Right atrium auricular region (tissue), 2 donors: Measurements from ENCODE around the gene TOPAZ1. TPM values are rescaled to one million over a fixed set of nuclear protein-coding genes. Genes with fewer than 3 reads are reported as not detected.
A peak's percentile ranks its signal among the peaks of the same experiment; 100 is the strongest.

ENCODE experiments used
- DNase-seq: peaks from one replicate; pipeline ENCODE4 v3.0.0-alpha.2; 2019; ENCODE audit warnings: low spot score
- H3K27ac ChIP-seq, 2 donors: fragments of 200-600 bp; sonication (generic); 1 replicate in 1 of 2; 2 replicates in 1 of 2; pipeline ENCODE4 v1.5.1; 2016 to 2019
- H3K27me3 ChIP-seq, 2 donors: fragments of 200-600 bp; sonication (generic); one replicate each; pipeline versions ENCODE4 v1.5.1 to v1.6.0; 2017 to 2019
- H3K36me3 ChIP-seq: fragments of 200-600 bp; sonication (generic); one replicate; pipeline ENCODE4 v1.5.1; 2016
- H3K4me1 ChIP-seq, 2 donors: fragments of 200-600 bp; sonication (generic); one replicate each; pipeline versions ENCODE4 v1.5.1 to v1.6.0; 2017 to 2019
- H3K4me3 ChIP-seq, 2 donors: fragments of 200-600 bp; sonication (generic); 1 replicate in 1 of 2; 2 replicates in 1 of 2; pipeline ENCODE4 v1.5.1; 2017 to 2019; ENCODE audit warnings: mild to moderate bottlenecking in 1 of 2, moderate library complexity in 1 of 2
- H3K9me3 ChIP-seq, 2 donors: fragments of 200-600 bp; sonication (generic); one replicate each; pipeline ENCODE4 v1.5.1; 2019
- total RNA-seq, 2 donors: library from RNA; depleted of rRNA; stranded (reverse); fragments of >200 nt; gene quantifications; one replicate each; pipeline ENCODE4 v1.1.0, GENCODE V29; 2016
- TF ChIP-seq, protein P1 (sequence below), 2 donors: fragments of 200-600 bp; sonication (generic); IDR thresholded peaks; one replicate each; pipeline ENCODE4 v1.5.1; 2019; ENCODE audit warnings: antibody characterized with exemption in 2 of 2

TOPAZ1 gene
- not detected for total RNA-seq

DNA sequence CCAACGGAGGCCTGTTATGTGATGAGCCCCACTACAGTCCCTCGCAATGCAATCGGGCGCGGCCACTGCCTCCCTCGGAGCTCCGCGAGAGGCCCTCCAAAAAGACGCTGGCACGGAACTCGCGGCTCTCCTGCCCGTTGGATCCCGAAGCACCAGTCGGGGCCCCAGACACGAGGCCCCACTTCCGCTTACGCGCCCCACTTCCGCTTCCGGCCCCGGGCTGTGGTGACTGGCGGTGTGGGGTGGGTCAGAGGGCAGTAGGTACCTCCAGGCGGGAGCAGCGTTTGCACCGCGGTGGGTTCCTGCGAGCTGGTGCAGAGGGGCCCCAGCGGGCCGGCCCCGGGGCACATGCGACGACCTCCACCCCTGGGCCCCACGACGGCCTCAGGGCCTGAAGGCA is at the start of gene TOPAZ1:
Gene TOPAZ1 (plus strand): TSS at position 181 of the 400 bp plus-strand sequence. CDS start 168 bp downstream, at position 349.
- no peaks in the 10 kb centered on the region for H3K4me1 ChIP-seq
- no peaks in the 10 kb centered on the region for H3K27me3 ChIP-seq
- H3K9me3 ChIP-seq, result no peaks in the 10 kb centered on the region
- H3K36me3 ChIP-seq, result no peaks in the 10 kb centered on the region
- TF ChIP-seq, protein P1, sequence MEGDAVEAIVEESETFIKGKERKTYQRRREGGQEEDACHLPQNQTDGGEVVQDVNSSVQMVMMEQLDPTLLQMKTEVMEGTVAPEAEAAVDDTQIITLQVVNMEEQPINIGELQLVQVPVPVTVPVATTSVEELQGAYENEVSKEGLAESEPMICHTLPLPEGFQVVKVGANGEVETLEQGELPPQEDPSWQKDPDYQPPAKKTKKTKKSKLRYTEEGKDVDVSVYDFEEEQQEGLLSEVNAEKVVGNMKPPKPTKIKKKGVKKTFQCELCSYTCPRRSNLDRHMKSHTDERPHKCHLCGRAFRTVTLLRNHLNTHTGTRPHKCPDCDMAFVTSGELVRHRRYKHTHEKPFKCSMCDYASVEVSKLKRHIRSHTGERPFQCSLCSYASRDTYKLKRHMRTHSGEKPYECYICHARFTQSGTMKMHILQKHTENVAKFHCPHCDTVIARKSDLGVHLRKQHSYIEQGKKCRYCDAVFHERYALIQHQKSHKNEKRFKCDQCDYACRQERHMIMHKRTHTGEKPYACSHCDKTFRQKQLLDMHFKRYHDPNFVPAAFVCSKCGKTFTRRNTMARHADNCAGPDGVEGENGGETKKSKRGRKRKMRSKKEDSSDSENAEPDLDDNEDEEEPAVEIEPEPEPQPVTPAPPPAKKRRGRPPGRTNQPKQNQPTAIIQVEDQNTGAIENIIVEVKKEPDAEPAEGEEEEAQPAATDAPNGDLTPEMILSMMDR (IDR thresholded peaks at IDR 0.05), result no peak
- H3K4me3 ChIP-seq, result no peak within 1 kb of the TSS
- DNase-seq, result no peak
- H3K27ac ChIP-seq, result no peak within 1 kb of the TSS

DNA sequence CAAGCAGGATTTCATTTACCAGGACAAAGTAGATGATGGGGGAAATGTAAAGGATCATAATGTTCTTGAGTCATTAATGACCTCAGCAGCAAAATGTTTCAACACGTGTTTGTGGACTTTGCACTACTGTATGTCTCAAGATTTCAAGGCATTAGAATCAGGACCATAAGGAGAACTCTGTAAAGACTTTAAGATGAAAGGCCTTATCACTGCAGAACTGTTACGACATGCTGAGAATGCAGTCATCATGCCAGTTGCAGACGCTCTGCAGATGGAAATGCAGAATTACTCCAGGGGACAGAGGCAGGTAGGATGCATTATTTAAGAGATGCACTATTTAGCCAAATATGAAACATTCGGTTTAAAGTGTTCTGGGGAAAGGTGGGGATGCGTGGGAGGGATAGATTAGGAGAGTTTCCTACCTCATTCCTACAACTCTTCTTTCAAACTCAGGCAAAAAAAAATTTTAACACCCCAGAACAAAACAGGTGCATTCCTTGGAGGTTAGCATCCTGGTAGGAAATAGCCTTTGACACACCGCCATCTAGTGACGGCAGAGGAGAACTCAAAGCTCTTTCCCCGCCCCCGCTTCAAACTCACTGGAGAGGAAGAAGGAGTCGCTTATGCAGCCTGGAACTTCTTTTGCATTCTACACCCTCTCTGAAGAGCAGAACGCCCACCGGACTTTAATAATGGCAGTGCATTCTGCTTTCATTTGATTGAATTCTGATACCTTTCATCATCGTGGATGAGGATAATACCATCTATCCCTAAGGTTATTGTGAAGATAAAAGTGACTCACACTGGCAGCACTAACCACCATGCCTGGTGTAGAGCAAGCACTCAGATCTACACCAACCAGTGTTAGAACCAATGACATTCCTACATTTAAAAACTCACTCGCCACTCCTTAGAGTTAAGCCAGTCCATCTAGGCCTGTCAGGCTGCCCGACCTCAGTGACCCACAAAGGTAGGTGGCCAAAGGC is 43.1 kb upstream of the TOPAZ1 start:
- Histone ChIP-seq H3K4me3 (no peak overlapping the region), H3K36me3 (no peaks in the 10 kb centered on the region), H3K4me1 (no peaks in the 10 kb centered on the region), H3K27ac (no peak overlapping the region), H3K9me3 (no peaks in the 10 kb centered on the region), H3K27me3 (no peaks in the 10 kb centered on the region)
- peak; percentile 70 for DNase-seq
- TF ChIP-seq, protein P1 (IDR thresholded peaks at IDR 0.05), result peak; percentile 62 to 85

DNA sequence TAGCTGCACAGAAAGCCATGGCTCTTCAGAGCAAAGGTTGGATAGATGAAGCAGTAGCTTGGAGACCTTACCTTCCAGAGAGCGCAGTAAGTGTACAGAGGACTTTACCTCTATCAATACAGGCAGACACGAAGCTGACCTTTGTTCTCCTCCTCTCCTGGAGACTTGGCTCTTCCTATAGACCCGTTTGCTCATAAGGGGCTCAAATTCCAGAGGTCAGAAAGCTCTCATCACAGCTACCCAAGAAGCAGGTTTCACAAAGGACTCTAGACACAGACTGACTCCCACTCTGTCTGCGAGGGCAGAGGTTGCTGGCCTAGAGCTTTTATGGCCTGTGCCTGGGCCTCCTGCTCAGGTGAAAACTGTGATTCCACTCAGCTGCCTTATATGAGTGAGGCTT is 35.4 kb upstream of the TOPAZ1 start:
- H3K36me3 ChIP-seq, result no peaks in the 10 kb centered on the region
- no peak for DNase-seq
- TF ChIP-seq, protein P1 (IDR thresholded peaks at IDR 0.05), result no peak
- no peak overlapping the region for H3K4me3 ChIP-seq
- no peaks in the 10 kb centered on the region for H3K4me1 ChIP-seq
- no peaks in the 10 kb centered on the region for H3K27me3 ChIP-seq
- H3K27ac ChIP-seq, result no peak overlapping the region
- H3K9me3 ChIP-seq, result no peaks in the 10 kb centered on the region

DNA sequence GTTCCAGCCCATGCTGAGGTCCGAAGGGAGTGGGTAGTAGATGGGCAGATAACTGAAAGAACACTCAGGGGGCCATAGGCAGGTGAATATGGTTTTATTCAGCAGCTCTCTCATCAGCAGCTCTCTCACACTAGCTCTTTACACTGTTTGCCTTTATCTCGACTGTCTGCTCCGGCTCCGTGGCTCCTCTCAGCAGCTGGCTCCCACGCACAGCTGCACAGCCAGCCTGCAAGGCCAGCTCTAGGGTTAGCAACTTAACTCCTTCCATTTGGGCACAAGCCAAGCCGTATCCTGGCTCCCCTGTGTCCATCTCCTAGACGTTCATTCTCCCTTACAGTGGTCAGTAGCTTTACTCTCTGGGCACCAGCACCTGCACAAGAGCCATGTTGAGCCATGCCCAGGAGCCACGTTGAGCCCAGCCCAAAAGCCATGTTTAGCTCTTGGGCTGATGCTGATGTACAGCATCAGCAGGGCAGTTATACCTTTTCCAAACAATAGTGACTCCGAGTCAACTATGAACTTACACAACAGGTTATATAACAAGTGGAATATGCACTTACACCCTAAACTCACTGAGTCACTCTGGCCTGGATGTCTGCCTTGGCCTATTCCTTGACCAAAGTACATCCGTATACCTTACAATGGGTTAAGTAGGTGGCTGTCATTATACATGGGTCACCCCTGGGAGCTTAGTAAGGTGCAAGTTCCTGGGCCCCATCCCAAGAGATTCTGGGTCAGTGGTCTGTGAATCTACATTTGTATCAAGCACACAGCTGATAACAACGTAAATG is 34.6 kb upstream of the TOPAZ1 start:
- Histone ChIP-seq H3K36me3 (no peaks in the 10 kb centered on the region), H3K4me3 (no peak overlapping the region), H3K27ac (no peak overlapping the region), H3K27me3 (no peaks in the 10 kb centered on the region), H3K9me3 (no peaks in the 10 kb centered on the region), H3K4me1 (no peaks in the 10 kb centered on the region)
- TF ChIP-seq, protein P1 (IDR thresholded peaks at IDR 0.05), result no peak
- DNase-seq, result no peak

DNA sequence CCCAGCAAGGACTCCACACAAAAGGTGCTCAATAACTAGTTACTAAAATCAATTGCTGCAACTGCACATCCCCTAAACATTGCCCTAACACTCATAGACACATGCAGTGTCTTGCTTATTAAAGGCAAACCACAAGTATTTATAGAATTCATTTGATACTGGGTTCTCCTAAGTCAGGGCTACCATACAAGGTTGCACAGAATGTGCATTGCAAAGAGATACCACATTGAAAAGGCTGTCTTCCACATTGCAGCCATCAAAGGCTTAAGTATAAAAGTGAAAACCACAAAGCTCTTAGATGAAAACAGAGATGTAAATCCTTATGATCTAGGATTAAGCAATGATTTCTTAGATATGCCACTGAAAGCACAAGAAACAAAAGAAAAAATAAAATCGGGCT is 33.6 kb upstream of the TOPAZ1 start:
- no peak for DNase-seq
- H3K36me3 ChIP-seq, result no peaks in the 10 kb centered on the region
- H3K27me3 ChIP-seq, result no peaks in the 10 kb centered on the region
- no peaks in the 10 kb centered on the region for H3K4me1 ChIP-seq
- no peak overlapping the region for H3K4me3 ChIP-seq
- H3K9me3 ChIP-seq, result no peaks in the 10 kb centered on the region
- TF ChIP-seq, protein P1 (IDR thresholded peaks at IDR 0.05), result no peak
- H3K27ac ChIP-seq, result no peak overlapping the region
